IMR-90 (cell line): ENCODE measurements around the gene DNM3. TPM values are rescaled to one million over a fixed set of nuclear protein-coding genes. Genes with fewer than 3 reads are reported as not detected.

Experiments
- ATAC-seq: fragments of 200-7000 bp; cut with Tn5 transposase; 2 replicates; pipeline ENCODE4 v1.9.1; 2020; ENCODE audit warnings: low read depth, mild to moderate bottlenecking, moderate library complexity
- BruUV-seq: library from RNA; stranded (reverse); fragments of 400-500 nt; replicated peaks from 2 replicates; lab custom pipeline; 2021; lab: Mats Ljungman, UMichigan
- CTCF ChIA-PET: fragments of 300-600 bp; formaldehyde crosslinking; extraction: SDS; loops from one replicate; lab custom pipeline; 2021; ENCODE audit warnings: antibody characterized with exemption; lab: Yijun Ruan, JAX
- POLR2A ChIA-PET: fragments of 300-600 bp; sonication (Branson Sonifier 250); formaldehyde crosslinking; loops from one replicate; lab custom pipeline; 2022; ENCODE audit warnings: antibody characterized with exemption; ENCODE audit not compliant: unreplicated experiment; lab: Charles Lee
- DNase-seq: peaks from one replicate; pipeline ENCODE4 v3.0.0; 2013
- H2AFZ ChIP-seq: replicated peaks from 2 replicates; pipeline ENCODE3; 2013; ENCODE audit warnings: low read length, mild to moderate bottlenecking; ENCODE audit not compliant: poor library complexity
- H2AK5ac ChIP-seq: 2 replicates; pipeline ENCODE4 v1.6.1; 2013; ENCODE audit warnings: low read depth, low read length, inconsistent platforms
- H2AK9ac ChIP-seq: replicated peaks from 2 replicates; pipeline ENCODE3; 2013; ENCODE audit warnings: mild to moderate bottlenecking, low read depth, low read length, moderate library complexity; ENCODE audit not compliant: poor library complexity
- H2BK120ac ChIP-seq: 2 replicates; pipeline ENCODE4 v1.6.1; 2013; ENCODE audit warnings: low read depth, low read length, inconsistent platforms
- H2BK15ac ChIP-seq: 3 replicates; pipeline ENCODE4 v1.6.1; 2013; ENCODE audit warnings: low read depth, low read length, inconsistent platforms
- H2BK20ac ChIP-seq: 2 replicates; pipeline ENCODE4 v1.6.1; 2013; ENCODE audit warnings: low read depth, mild to moderate bottlenecking, inconsistent platforms, low read length, moderate library complexity
- H2BK5ac ChIP-seq: 2 replicates; pipeline ENCODE4 v1.6.1; 2013; ENCODE audit warnings: mild to moderate bottlenecking, low read depth, low read length, inconsistent platforms; ENCODE audit not compliant: poor library complexity, severe bottlenecking
- H3K14ac ChIP-seq: replicated peaks from 2 replicates; pipeline ENCODE4 v1.6.1; 2013; ENCODE audit warnings: low read depth, low read length, inconsistent platforms
- H3K18ac ChIP-seq: 2 replicates; pipeline ENCODE4 v1.6.1; 2013; ENCODE audit warnings: low read depth, low read length, control low read depth
- H3K23ac ChIP-seq: 2 replicates; pipeline ENCODE4 v1.6.1; 2013; ENCODE audit warnings: low read depth, low read length, inconsistent platforms
- H3K27ac ChIP-seq: 2 replicates; pipeline ENCODE4 v1.5.1; 2013; ENCODE audit warnings: mild to moderate bottlenecking, control low read depth, low read length; ENCODE audit not compliant: insufficient read depth
- H3K27me3 ChIP-seq: 2 replicates; pipeline ENCODE4 v1.6.1; 2013; ENCODE audit warnings: low read length; ENCODE audit not compliant: control insufficient read depth, insufficient read depth
- H3K36me3 ChIP-seq: 2 replicates; pipeline ENCODE4 v1.6.1; 2013; ENCODE audit warnings: low read length, mixed read lengths; ENCODE audit not compliant: control insufficient read depth, insufficient read depth
- H3K4ac ChIP-seq: 2 replicates; pipeline ENCODE4 v1.6.1; 2013; ENCODE audit warnings: low read depth, low read length, inconsistent platforms
- H3K4me1 ChIP-seq: 2 replicates; pipeline ENCODE4 v1.6.1; 2013; ENCODE audit warnings: low read length, mixed read lengths; ENCODE audit not compliant: control insufficient read depth, insufficient read depth
- H3K4me2 ChIP-seq: 2 replicates; pipeline ENCODE4 v1.6.1; 2013; ENCODE audit warnings: low read depth, mild to moderate bottlenecking, control low read depth, low read length, moderate library complexity
- H3K4me3 ChIP-seq: 2 replicates; pipeline ENCODE4 v1.5.1; 2013; ENCODE audit warnings: low read depth, mild to moderate bottlenecking, control low read depth, low read length, moderate library complexity; ENCODE audit not compliant: insufficient read depth
- H3K56ac ChIP-seq: 2 replicates; pipeline ENCODE4 v1.6.1; 2013; ENCODE audit warnings: low read length, inconsistent platforms; ENCODE audit not compliant: insufficient read depth; ENCODE audit errors: extremely low read depth
- H3K79me1 ChIP-seq, 2 experiments: 2 replicates each; pipeline ENCODE4 v1.6.1; 2013; ENCODE audit warnings: low read length in 2 of 2, inconsistent platforms in 1 of 2, low read depth in 1 of 2
- H3K9ac ChIP-seq: 2 replicates; pipeline ENCODE4 v1.6.1; 2013; ENCODE audit warnings: low read depth, low read length, control low read depth
- H3K9me1 ChIP-seq: 2 replicates; pipeline ENCODE4 v1.6.1; 2013; ENCODE audit warnings: low read length, inconsistent platforms; ENCODE audit not compliant: insufficient read depth
- H3K9me3 ChIP-seq: 2 replicates; pipeline ENCODE4 v1.6.1; 2013; ENCODE audit warnings: low read length; ENCODE audit not compliant: control insufficient read depth, insufficient read depth
- H4K20me1 ChIP-seq: 2 replicates; pipeline ENCODE4 v1.6.1; 2013; ENCODE audit warnings: low read length, inconsistent platforms; ENCODE audit not compliant: insufficient read depth
- H4K5ac ChIP-seq: 2 replicates; pipeline ENCODE4 v1.6.1; 2013; ENCODE audit warnings: mild to moderate bottlenecking, low read depth, low read length, control low read depth
- H4K8ac ChIP-seq, 2 experiments: 2 replicates each; pipeline ENCODE4 v1.6.1; 2013; ENCODE audit warnings: low read depth in 2 of 2, low read length in 2 of 2, control low read depth in 1 of 2, inconsistent platforms in 1 of 2
- H4K91ac ChIP-seq: 2 replicates; pipeline ENCODE4 v1.6.1; 2013; ENCODE audit warnings: low read depth, low read length, inconsistent platforms; ENCODE audit not compliant: insufficient read depth
- ELK1 ChIP-seq: fragments of 150-350 bp; IDR thresholded peaks from 2 replicates; pipeline ENCODE4 v1.6.1; 2016; ENCODE audit warnings: low read depth, mild to moderate bottlenecking, low read length, moderate library complexity, borderline replicate concordance
- FOS ChIP-seq: fragments of 150-350 bp; IDR thresholded peaks from 2 replicates; pipeline ENCODE4 v1.6.1; 2016; ENCODE audit warnings: low read depth, low read length
- MAFK ChIP-seq: IDR thresholded peaks from 2 replicates; pipeline ENCODE4 v1.6.1; 2012; ENCODE audit warnings: low read depth, low read length, improper control_type of control experiment
- MAZ ChIP-seq: IDR thresholded peaks from 2 replicates; pipeline ENCODE4 v1.6.1; 2012; ENCODE audit warnings: low read depth, mild to moderate bottlenecking, low read length, improper control_type of control experiment, moderate library complexity, borderline replicate concordance
- MXI1 ChIP-seq: IDR thresholded peaks from 2 replicates; pipeline ENCODE4 v1.6.1; 2012; ENCODE audit warnings: low read depth, mild to moderate bottlenecking, low read length, moderate library complexity, borderline replicate concordance
- RAD21 ChIP-seq: IDR thresholded peaks from 2 replicates; pipeline ENCODE4 v1.6.1; 2012; ENCODE audit warnings: low read length, improper control_type of control experiment
- RCOR1 ChIP-seq: IDR thresholded peaks from 2 replicates; pipeline ENCODE4 v1.6.1; 2012; ENCODE audit warnings: mild to moderate bottlenecking, low read length, improper control_type of control experiment; ENCODE audit not compliant: insufficient replicate concordance
- RFX5 ChIP-seq: IDR thresholded peaks from 2 replicates; pipeline ENCODE4 v1.8.0; 2012; ENCODE audit warnings: low read depth, mild to moderate bottlenecking, low read length, moderate library complexity
- WGBS, 2 experiments: methylation state at CpG; one replicate each; pipeline versions ENCODE4 v1.1.5 to v1.1.7; 2013; ENCODE audit warnings: missing lambda C conversion rate in 2 of 2; ENCODE audit not compliant: insufficient read length in 1 of 2; ENCODE audit errors: extremely low coverage in 2 of 2; 5-methylcytosine and 5-hydroxymethylcytosine counted together
- dilution Hi-C: fragments of 300-500 bp; cut with HindIII; formaldehyde crosslinking; loops from one replicate; pipeline ENCODE4 v1.14.3; 2018; ENCODE audit warnings: low sequenced_read_pairs; ENCODE audit not compliant: unreplicated experiment
- in situ Hi-C: fragments of 300-500 bp; cut with MboI; formaldehyde crosslinking; loops from 3 replicates; pipeline ENCODE4 v1.14.3; 2019; ENCODE audit warnings: low sequenced_read_pairs, inconsistent platforms, mixed read lengths
- intact Hi-C: fragments of 100-400 bp; cut with micrococcal nuclease; formaldehyde crosslinking; loops from 2 replicates; pipeline ENCODE4 v1.10.0; 2022
- polyA plus RNA-seq, 3 experiments: library from polyadenylated mRNA; depleted of rRNA; stranded (reverse); fragments of >200 nt; gene quantifications; 2 replicates each; pipeline ENCODE4 v1.2.3, GENCODE V29; 2012; ENCODE audit warnings: low replicate concordance in 1 of 3
- total RNA-seq: library from RNA; depleted of rRNA; stranded (reverse); fragments of >200 nt; gene quantifications from 2 replicates; pipeline ENCODE4 v1.2.3, GENCODE V29; 2012

Gene DNM3
- total and polyA plus RNA-seq, 2 of the 4 experiments (the other 2 are of a cell fraction): 0.36 TPM

GRCh38 chr1:171883849-171884248, 42.6 kb downstream of the DNM3 start:
- WGBS, 2 experiments: no CpG with 5 or more reads among the region's 4 CpGs
- POLR2A ChIA-PET: no interaction called here

More at GRCh38 chr1:171883849-171884248, 42.6 kb downstream of the DNM3 start:
- H4K5ac ChIP-seq: no peak overlapping the region
- H3K14ac ChIP-seq: no peak overlapping the region
- no peak overlapping the region for H2AK5ac ChIP-seq
- H3K4me2 ChIP-seq: no peak overlapping the region
- ATAC-seq: no peak
- no peak overlapping the region for H2BK120ac ChIP-seq
- CTCF ChIA-PET: no interaction called here
- H3K9me1 ChIP-seq: no peaks in the 10 kb centered on the region
- TF ChIP-seq FOS: no peak
- TF ChIP-seq RCOR1: no peak
- no peak for TF ChIP-seq RFX5
- no peak for TF ChIP-seq MAZ
- TF ChIP-seq MXI1: no peak
- TF ChIP-seq RAD21: no peak
- no peak for TF ChIP-seq MAFK
- TF ChIP-seq ELK1: no peak
- no peak overlapping the region for H3K18ac ChIP-seq
- no peak overlapping the region for H3K56ac ChIP-seq
- H2BK5ac ChIP-seq: no peak overlapping the region
- intact Hi-C loops: no loop called here
- no peak overlapping the region for H4K8ac ChIP-seq
- dilution Hi-C loops: no loop called here
- H3K9ac ChIP-seq: no peak overlapping the region
- H3K9me3 ChIP-seq: no peaks in the 10 kb centered on the region
- in situ Hi-C loops: no loop called here
- no peak overlapping the region for H4K91ac ChIP-seq
- no TSS peak for BruUV-seq
- H3K27me3 ChIP-seq: no peaks in the 10 kb centered on the region
- no peak for DNase-seq
- H2AK9ac ChIP-seq: no peak overlapping the region
- no peaks in the 10 kb centered on the region for H3K36me3 ChIP-seq
- H3K79me1 ChIP-seq: no peaks in the 10 kb centered on the region
- H2AFZ ChIP-seq: no peak overlapping the region
- no peak overlapping the region for H3K4ac ChIP-seq
- H2BK20ac ChIP-seq: no peak overlapping the region
- H3K4me1 ChIP-seq: no peaks in the 10 kb centered on the region
- no peak overlapping the region for H3K4me3 ChIP-seq
- H2BK15ac ChIP-seq: no peak overlapping the region
- no peak overlapping the region for H3K27ac ChIP-seq
- H3K23ac ChIP-seq: no peak overlapping the region
- H4K20me1 ChIP-seq: no peaks in the 10 kb centered on the region
